K562 (cell line): ENCODE results near the gene CCDC33.

Experiments used
- GTF2F1 ChIP-seq: IDR thresholded peaks from 2 replicates; pipeline ENCODE4 v1.6.1; 2011; ENCODE audit warnings: low read depth, low read length, improper control_type of control experiment
- GTF3C2 ChIP-seq: IDR thresholded peaks from 3 replicates; pipeline ENCODE4 v1.6.1; 2011; ENCODE audit warnings: borderline replicate concordance, mild to moderate bottlenecking, moderate library complexity; ENCODE audit not compliant: insufficient read length; ENCODE audit errors: extremely low read depth
- HNRNPUL1 ChIP-seq: fragments of 200-400 bp; formaldehyde crosslinking; IDR thresholded peaks from 2 replicates; pipeline ENCODE4 v1.6.1; 2017; ENCODE audit warnings: low read length
- POLR2A ChIP-seq: fragments of 450-650 bp; conservative IDR thresholded peaks from 2 replicates; pipeline ENCODE4 v1.6.1; 2016
- SIN3A ChIP-seq, 2 experiments: fragments of 150-350 bp in 1 of 2; IDR thresholded peaks; 2 replicates each; pipeline ENCODE4 v1.6.1; 2011 to 2016; ENCODE audit warnings: borderline replicate concordance in 2 of 2, low read depth in 2 of 2, low read length in 2 of 2, mild to moderate bottlenecking in 2 of 2, moderate library complexity in 2 of 2; ENCODE audit not compliant: control insufficient read depth in 1 of 2
- SMAD4 ChIP-seq: fragments of 250-450 bp; sonication (Bioruptor Pico); conservative IDR thresholded peaks from 2 replicates; pipeline ENCODE4 v1.8.0; 2021; ENCODE audit warnings: inconsistent platforms, mild to moderate bottlenecking, moderate library complexity
- SP1 ChIP-seq: sonication (generic); formaldehyde crosslinking; IDR thresholded peaks from 2 replicates; pipeline ENCODE4 v1.8.1; 2022; ENCODE audit warnings: mild to moderate bottlenecking, missing genetic modification reagents
- THRB ChIP-seq: fragments of 450-650 bp; formaldehyde crosslinking; conservative IDR thresholded peaks from 2 replicates; pipeline ENCODE4 v1.4.0; 2022; ENCODE audit warnings: mild to moderate bottlenecking, missing genetic modification characterization
- ZBTB8A ChIP-seq: fragments of 450-650 bp; IDR thresholded peaks from 2 replicates; pipeline ENCODE4 v1.6.1; 2018; ENCODE audit warnings: mild to moderate bottlenecking, moderate library complexity; ENCODE audit not compliant: partially characterized antibody
- TF ChIP-seq, protein P1 (sequence below), 3 experiments: IDR thresholded peaks in 2 of 3; conservative IDR thresholded peaks in 1 of 3; 2 replicates each; pipeline ENCODE4 v1.5.1; 2011 to 2012; ENCODE audit warnings: low read length in 3 of 3, mild to moderate bottlenecking in 3 of 3, control low read depth in 2 of 3, improper control_type of control experiment in 1 of 3, inconsistent platforms in 1 of 3, low read depth in 1 of 3, mixed read lengths in 1 of 3, moderate library complexity in 1 of 3; ENCODE audit not compliant: insufficient read depth in 2 of 3
- TF ChIP-seq, protein P2 (sequence below): IDR thresholded peaks from 2 replicates; pipeline ENCODE4 v1.6.1; 2016; ENCODE audit warnings: missing genetic modification characterization, missing compliant biosample characterization

DNA sequence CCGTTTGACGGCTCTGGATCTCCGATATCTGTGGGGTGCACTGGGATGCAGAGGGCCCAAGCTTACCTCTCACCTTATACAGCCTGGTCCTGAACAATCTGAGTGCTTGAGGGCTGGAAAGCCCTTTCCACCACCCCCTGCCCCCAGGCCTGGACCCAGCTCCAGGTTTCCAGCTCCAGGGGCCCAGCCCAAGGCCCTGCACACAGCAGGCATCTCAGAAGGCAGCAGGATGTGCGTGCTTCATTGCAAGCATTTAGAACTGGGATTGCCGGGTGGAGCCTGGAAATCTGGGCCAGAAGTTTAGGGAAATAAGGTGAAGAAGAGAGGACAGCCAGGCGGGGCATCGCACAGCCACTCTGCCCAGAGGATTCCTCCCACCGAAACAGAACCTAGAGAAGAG, 25.6 kb downstream of the CCDC33 start:
- TF ChIP-seq GTF3C2 = no peak
- TF ChIP-seq, protein P1, sequence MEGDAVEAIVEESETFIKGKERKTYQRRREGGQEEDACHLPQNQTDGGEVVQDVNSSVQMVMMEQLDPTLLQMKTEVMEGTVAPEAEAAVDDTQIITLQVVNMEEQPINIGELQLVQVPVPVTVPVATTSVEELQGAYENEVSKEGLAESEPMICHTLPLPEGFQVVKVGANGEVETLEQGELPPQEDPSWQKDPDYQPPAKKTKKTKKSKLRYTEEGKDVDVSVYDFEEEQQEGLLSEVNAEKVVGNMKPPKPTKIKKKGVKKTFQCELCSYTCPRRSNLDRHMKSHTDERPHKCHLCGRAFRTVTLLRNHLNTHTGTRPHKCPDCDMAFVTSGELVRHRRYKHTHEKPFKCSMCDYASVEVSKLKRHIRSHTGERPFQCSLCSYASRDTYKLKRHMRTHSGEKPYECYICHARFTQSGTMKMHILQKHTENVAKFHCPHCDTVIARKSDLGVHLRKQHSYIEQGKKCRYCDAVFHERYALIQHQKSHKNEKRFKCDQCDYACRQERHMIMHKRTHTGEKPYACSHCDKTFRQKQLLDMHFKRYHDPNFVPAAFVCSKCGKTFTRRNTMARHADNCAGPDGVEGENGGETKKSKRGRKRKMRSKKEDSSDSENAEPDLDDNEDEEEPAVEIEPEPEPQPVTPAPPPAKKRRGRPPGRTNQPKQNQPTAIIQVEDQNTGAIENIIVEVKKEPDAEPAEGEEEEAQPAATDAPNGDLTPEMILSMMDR (IDR thresholded peaks at IDR 0.05 in 2 of 3, conservative IDR thresholded peaks at IDR 0.05 in 1 of 3; ENCODE audit: insufficient read depth in 2 of 3, low read depth in 1 of 3, low read length in 3 of 3) = no peak
- no peak for TF ChIP-seq SIN3A (IDR thresholded peaks at IDR 0.05; ENCODE audit: borderline replicate concordance in 2 of 2, control insufficient read depth in 1 of 2, low read depth in 2 of 2, low read length in 2 of 2)
- TF ChIP-seq, protein P2, sequence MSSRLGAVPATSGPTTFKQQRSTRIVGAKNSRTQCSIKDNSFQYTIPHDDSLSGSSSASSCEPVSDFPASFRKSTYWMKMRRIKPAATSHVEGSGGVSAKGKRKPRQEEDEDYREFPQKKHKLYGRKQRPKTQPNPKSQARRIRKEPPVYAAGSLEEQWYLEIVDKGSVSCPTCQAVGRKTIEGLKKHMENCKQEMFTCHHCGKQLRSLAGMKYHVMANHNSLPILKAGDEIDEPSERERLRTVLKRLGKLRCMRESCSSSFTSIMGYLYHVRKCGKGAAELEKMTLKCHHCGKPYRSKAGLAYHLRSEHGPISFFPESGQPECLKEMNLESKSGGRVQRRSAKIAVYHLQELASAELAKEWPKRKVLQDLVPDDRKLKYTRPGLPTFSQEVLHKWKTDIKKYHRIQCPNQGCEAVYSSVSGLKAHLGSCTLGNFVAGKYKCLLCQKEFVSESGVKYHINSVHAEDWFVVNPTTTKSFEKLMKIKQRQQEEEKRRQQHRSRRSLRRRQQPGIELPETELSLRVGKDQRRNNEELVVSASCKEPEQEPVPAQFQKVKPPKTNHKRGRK (tag) = no peak
- no peak for TF ChIP-seq POLR2A
- TF ChIP-seq HNRNPUL1 = no peak
- TF ChIP-seq SP1 = no peak
- TF ChIP-seq GTF2F1 = no peak
- TF ChIP-seq THRB (CRISPR knock-in tag) = no peak
- TF ChIP-seq SMAD4 = no peak
- no peak for TF ChIP-seq ZBTB8A
